ENCODE results near the gene DDX47. TPM values are rescaled to one million over a fixed set of nuclear protein-coding genes. Genes with fewer than 3 reads are reported as not detected.

Gene DDX47
- total and polyA plus RNA-seq, 9 of the 15 experiments (the other 6 are each of a cell fraction or from before 2014, with no cell fraction given) = 39.4 to 186 (median 64.4) TPM

DNA sequence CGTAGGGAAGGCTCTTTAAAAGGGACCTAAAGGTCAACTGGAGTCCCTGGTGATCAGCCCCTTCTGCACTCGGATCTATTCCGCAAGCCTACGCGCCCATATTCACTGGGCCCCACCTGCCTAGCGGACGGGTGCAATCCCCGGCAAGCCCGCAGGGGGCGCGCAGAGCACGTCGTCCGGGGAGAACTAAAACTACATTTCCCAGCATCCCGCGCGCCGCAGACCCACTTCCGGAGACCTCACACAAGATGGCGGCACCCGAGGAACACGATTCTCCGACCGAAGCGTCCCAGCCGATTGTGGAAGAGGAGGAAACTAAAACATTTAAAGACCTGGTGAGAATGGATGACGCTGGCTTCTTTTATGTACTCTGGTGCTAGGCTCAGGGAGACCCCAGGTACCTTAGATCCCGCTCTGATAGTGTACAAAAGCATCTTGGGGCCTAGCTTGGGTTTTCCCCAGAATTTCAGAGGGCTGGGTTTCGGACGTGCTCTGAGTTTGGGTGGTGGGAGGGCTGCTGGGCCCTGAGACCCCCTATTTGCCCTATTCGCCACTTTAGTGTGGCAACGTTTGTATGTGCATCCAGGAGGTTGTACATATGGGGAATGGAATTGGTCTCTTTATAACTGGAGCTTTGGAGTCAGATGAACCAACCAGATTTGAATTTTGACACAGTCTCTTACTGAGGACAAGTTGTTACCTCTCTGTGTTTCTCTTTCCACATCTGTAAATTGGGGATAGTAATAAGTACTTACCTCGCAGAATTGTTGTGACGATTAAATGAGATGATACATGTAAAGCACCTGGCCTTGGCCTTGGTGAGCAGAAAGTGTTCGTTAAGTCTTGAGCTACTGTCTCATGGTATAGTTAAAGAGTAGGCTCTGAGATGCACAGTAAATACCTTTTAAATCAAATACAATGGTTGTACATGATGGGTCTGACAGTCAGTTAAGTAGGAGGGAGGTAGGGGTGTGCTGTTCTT, at the start of gene DDX47 (continued):
- TF ChIP-seq, protein P1, sequence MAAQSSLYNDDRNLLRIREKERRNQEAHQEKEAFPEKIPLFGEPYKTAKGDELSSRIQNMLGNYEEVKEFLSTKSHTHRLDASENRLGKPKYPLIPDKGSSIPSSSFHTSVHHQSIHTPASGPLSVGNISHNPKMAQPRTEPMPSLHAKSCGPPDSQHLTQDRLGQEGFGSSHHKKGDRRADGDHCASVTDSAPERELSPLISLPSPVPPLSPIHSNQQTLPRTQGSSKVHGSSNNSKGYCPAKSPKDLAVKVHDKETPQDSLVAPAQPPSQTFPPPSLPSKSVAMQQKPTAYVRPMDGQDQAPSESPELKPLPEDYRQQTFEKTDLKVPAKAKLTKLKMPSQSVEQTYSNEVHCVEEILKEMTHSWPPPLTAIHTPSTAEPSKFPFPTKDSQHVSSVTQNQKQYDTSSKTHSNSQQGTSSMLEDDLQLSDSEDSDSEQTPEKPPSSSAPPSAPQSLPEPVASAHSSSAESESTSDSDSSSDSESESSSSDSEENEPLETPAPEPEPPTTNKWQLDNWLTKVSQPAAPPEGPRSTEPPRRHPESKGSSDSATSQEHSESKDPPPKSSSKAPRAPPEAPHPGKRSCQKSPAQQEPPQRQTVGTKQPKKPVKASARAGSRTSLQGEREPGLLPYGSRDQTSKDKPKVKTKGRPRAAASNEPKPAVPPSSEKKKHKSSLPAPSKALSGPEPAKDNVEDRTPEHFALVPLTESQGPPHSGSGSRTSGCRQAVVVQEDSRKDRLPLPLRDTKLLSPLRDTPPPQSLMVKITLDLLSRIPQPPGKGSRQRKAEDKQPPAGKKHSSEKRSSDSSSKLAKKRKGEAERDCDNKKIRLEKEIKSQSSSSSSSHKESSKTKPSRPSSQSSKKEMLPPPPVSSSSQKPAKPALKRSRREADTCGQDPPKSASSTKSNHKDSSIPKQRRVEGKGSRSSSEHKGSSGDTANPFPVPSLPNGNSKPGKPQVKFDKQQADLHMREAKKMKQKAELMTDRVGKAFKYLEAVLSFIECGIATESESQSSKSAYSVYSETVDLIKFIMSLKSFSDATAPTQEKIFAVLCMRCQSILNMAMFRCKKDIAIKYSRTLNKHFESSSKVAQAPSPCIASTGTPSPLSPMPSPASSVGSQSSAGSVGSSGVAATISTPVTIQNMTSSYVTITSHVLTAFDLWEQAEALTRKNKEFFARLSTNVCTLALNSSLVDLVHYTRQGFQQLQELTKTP (IDR thresholded peaks at IDR 0.05; ENCODE audit: low read depth in 1 of 2, partially characterized antibody in 2 of 2) = peak in 1 of 2 experiments; percentile 85
- peak; percentile 55 for TF ChIP-seq MBD2 (IDR thresholded peaks at IDR 0.05; ENCODE audit: borderline replicate concordance, low read depth)
- TF ChIP-seq ZSCAN29 (IDR thresholded peaks at IDR 0.05) = no peak
- peak; percentile 48; the same call in 1 of the 2 replicates for TF ChIP-seq POLR2AphosphoS5 (IDR thresholded peaks at IDR 0.05; ENCODE audit: control insufficient read depth, insufficient read depth, low read depth, low read length)
- TF ChIP-seq MEIS2 (IDR thresholded peaks at IDR 0.05; ENCODE audit: partially characterized antibody) = no peak
- TF ChIP-seq, protein P2, sequence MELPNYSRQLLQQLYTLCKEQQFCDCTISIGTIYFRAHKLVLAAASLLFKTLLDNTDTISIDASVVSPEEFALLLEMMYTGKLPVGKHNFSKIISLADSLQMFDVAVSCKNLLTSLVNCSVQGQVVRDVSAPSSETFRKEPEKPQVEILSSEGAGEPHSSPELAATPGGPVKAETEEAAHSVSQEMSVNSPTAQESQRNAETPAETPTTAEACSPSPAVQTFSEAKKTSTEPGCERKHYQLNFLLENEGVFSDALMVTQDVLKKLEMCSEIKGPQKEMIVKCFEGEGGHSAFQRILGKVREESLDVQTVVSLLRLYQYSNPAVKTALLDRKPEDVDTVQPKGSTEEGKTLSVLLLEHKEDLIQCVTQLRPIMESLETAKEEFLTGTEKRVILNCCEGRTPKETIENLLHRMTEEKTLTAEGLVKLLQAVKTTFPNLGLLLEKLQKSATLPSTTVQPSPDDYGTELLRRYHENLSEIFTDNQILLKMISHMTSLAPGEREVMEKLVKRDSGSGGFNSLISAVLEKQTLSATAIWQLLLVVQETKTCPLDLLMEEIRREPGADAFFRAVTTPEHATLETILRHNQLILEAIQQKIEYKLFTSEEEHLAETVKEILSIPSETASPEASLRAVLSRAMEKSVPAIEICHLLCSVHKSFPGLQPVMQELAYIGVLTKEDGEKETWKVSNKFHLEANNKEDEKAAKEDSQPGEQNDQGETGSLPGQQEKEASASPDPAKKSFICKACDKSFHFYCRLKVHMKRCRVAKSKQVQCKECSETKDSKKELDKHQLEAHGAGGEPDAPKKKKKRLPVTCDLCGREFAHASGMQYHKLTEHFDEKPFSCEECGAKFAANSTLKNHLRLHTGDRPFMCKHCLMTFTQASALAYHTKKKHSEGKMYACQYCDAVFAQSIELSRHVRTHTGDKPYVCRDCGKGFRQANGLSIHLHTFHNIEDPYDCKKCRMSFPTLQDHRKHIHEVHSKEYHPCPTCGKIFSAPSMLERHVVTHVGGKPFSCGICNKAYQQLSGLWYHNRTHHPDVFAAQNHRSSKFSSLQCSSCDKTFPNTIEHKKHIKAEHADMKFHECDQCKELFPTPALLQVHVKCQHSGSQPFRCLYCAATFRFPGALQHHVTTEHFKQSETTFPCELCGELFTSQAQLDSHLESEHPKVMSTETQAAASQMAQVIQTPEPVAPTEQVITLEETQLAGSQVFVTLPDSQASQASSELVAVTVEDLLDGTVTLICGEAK (IDR thresholded peaks at IDR 0.05) = peak; percentile 91
- TF ChIP-seq, protein P2 (CRISPR knock-in tag; IDR thresholded peaks at IDR 0.05) = no peak
- TF ChIP-seq CREM (IDR thresholded peaks at IDR 0.05; ENCODE audit: low read depth) = peak; percentile 88
- TF ChIP-seq SAP30 (IDR thresholded peaks at IDR 0.05; ENCODE audit: borderline replicate concordance, insufficient read depth, low read depth, low read length, poor library complexity, severe bottlenecking) = peak; percentile 70
- TF ChIP-seq, protein P3, sequence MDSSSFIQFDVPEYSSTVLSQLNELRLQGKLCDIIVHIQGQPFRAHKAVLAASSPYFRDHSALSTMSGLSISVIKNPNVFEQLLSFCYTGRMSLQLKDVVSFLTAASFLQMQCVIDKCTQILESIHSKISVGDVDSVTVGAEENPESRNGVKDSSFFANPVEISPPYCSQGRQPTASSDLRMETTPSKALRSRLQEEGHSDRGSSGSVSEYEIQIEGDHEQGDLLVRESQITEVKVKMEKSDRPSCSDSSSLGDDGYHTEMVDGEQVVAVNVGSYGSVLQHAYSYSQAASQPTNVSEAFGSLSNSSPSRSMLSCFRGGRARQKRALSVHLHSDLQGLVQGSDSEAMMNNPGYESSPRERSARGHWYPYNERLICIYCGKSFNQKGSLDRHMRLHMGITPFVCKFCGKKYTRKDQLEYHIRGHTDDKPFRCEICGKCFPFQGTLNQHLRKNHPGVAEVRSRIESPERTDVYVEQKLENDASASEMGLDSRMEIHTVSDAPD (CRISPR knock-in tag; IDR thresholded peaks at IDR 0.05) = no peak
